ENCODE results near the gene GAS7.

Gene GAS7

GRCh38 chr17:9937241-9937761 lies 261.1 kb downstream of the GAS7 start:
- Histone ChIP-seq H3K9me3 (ENCODE audit: control insufficient read depth, insufficient read depth, low read depth, low read length) (peaks cover 4% of the 10 kb centered on the region; the same call in 1 of the 2 replicates), H3K36me3 (ENCODE audit: control insufficient read depth, insufficient read depth, low read length) (no peaks in the 10 kb centered on the region), H3K4me1 (ENCODE audit: control insufficient read depth, insufficient read depth, low read length) (no peaks in the 10 kb centered on the region), H3K27ac (ENCODE audit: low read depth, low read length) (no peak overlapping the region), H3K27me3 (ENCODE audit: control insufficient read depth, insufficient read depth, low read length) (no peaks in the 10 kb centered on the region), H3K9ac (ENCODE audit: low read length) (no peak overlapping the region), H3K4me3 (ENCODE audit: low read depth, low read length) (no peak overlapping the region)

- no peaks in the 10 kb centered on the region for H3K27me3 ChIP-seq (ENCODE audit: control insufficient read depth, insufficient read depth, low read length)
- peaks cover 4% of the 10 kb centered on the region; the same call in 1 of the 2 replicates for H3K9me3 ChIP-seq (ENCODE audit: control insufficient read depth, insufficient read depth, low read depth, low read length)
- no peak overlapping the region for H3K4me3 ChIP-seq (ENCODE audit: low read depth, low read length)
- no peak overlapping the region for H3K27ac ChIP-seq (ENCODE audit: low read depth, low read length)
- no peaks in the 10 kb centered on the region for H3K4me1 ChIP-seq (ENCODE audit: control insufficient read depth, insufficient read depth, low read length)
- no peak overlapping the region for H3K9ac ChIP-seq (ENCODE audit: low read length)
- H3K36me3 ChIP-seq (ENCODE audit: control insufficient read depth, insufficient read depth, low read length) = no peaks in the 10 kb centered on the region
These were observed 262.3 kb downstream of the GAS7 start for GRCh38 chr17:9936095-9936494.

- no peaks in the 10 kb centered on the region for H3K4me1 ChIP-seq (ENCODE audit: control insufficient read depth, insufficient read depth, low read length)
- H3K36me3 ChIP-seq (ENCODE audit: control insufficient read depth, insufficient read depth, low read length) = no peaks in the 10 kb centered on the region
- no peak overlapping the region for H3K27ac ChIP-seq (ENCODE audit: low read depth, low read length)
- H3K4me3 ChIP-seq (ENCODE audit: low read depth, low read length) = no peak overlapping the region
- peaks cover 4% of the 10 kb centered on the region; the same call in 1 of the 2 replicates for H3K9me3 ChIP-seq (ENCODE audit: control insufficient read depth, insufficient read depth, low read depth, low read length)
- H3K9ac ChIP-seq (ENCODE audit: low read length) = no peak overlapping the region
- H3K27me3 ChIP-seq (ENCODE audit: control insufficient read depth, insufficient read depth, low read length) = no peaks in the 10 kb centered on the region
These were observed 263.0 kb downstream of the GAS7 start for GRCh38 chr17:9935408-9935807.

GRCh38 chr17:9934331-9934730 lies 264.1 kb downstream of the GAS7 start:
- H3K27ac ChIP-seq (ENCODE audit: low read depth, low read length) = no peak overlapping the region
- H3K4me1 ChIP-seq (ENCODE audit: control insufficient read depth, insufficient read depth, low read length) = no peaks in the 10 kb centered on the region
- H3K9ac ChIP-seq (ENCODE audit: low read length) = no peak overlapping the region
- H3K9me3 ChIP-seq (ENCODE audit: control insufficient read depth, insufficient read depth, low read depth, low read length) = peaks cover 4% of the 10 kb centered on the region; the same call in 1 of the 2 replicates
- H3K4me3 ChIP-seq (ENCODE audit: low read depth, low read length) = no peak overlapping the region
- no peaks in the 10 kb centered on the region for H3K36me3 ChIP-seq (ENCODE audit: control insufficient read depth, insufficient read depth, low read length)
- no peaks in the 10 kb centered on the region for H3K27me3 ChIP-seq (ENCODE audit: control insufficient read depth, insufficient read depth, low read length)

GRCh38 chr17:9932491-9932890 lies 265.9 kb downstream of the GAS7 start:
- Histone ChIP-seq H3K4me3 (ENCODE audit: low read depth, low read length) (no peak overlapping the region), H3K4me1 (ENCODE audit: control insufficient read depth, insufficient read depth, low read length) (no peaks in the 10 kb centered on the region), H3K36me3 (ENCODE audit: control insufficient read depth, insufficient read depth, low read length) (no peaks in the 10 kb centered on the region), H3K9ac (ENCODE audit: low read length) (no peak overlapping the region), H3K27me3 (ENCODE audit: control insufficient read depth, insufficient read depth, low read length) (no peaks in the 10 kb centered on the region), H3K9me3 (ENCODE audit: control insufficient read depth, insufficient read depth, low read depth, low read length) (no peaks in the 10 kb centered on the region), H3K27ac (ENCODE audit: low read depth, low read length) (no peak overlapping the region)

GRCh38 chr17:9931144-9931741 lies 267.2 kb downstream of the GAS7 start:
- H3K27me3 ChIP-seq (ENCODE audit: control insufficient read depth, insufficient read depth, low read length) = no peaks in the 10 kb centered on the region
- H3K9me3 ChIP-seq (ENCODE audit: control insufficient read depth, insufficient read depth, low read depth, low read length) = no peaks in the 10 kb centered on the region
- H3K4me1 ChIP-seq (ENCODE audit: control insufficient read depth, insufficient read depth, low read length) = no peaks in the 10 kb centered on the region
- H3K36me3 ChIP-seq (ENCODE audit: control insufficient read depth, insufficient read depth, low read length) = no peaks in the 10 kb centered on the region
- no peak overlapping the region for H3K4me3 ChIP-seq (ENCODE audit: low read depth, low read length)
- no peak overlapping the region for H3K27ac ChIP-seq (ENCODE audit: low read depth, low read length)
- H3K9ac ChIP-seq (ENCODE audit: low read length) = no peak overlapping the region

GRCh38 chr17:9929871-9930270 lies 268.5 kb downstream of the GAS7 start:
- Histone ChIP-seq H3K4me1 (ENCODE audit: control insufficient read depth, insufficient read depth, low read length) (no peaks in the 10 kb centered on the region), H3K9me3 (ENCODE audit: control insufficient read depth, insufficient read depth, low read depth, low read length) (no peaks in the 10 kb centered on the region), H3K9ac (ENCODE audit: low read length) (no peak overlapping the region), H3K36me3 (ENCODE audit: control insufficient read depth, insufficient read depth, low read length) (no peaks in the 10 kb centered on the region), H3K27me3 (ENCODE audit: control insufficient read depth, insufficient read depth, low read length) (no peaks in the 10 kb centered on the region), H3K27ac (ENCODE audit: low read depth, low read length) (no peak overlapping the region), H3K4me3 (ENCODE audit: low read depth, low read length) (no peak overlapping the region)

GRCh38 chr17:9928601-9929333 lies 269.6 kb downstream of the GAS7 start:
- H3K4me3 ChIP-seq (ENCODE audit: low read depth, low read length) = no peak overlapping the region
- H3K27ac ChIP-seq (ENCODE audit: low read depth, low read length) = no peak overlapping the region
- no peaks in the 10 kb centered on the region for H3K36me3 ChIP-seq (ENCODE audit: control insufficient read depth, insufficient read depth, low read length)
- H3K27me3 ChIP-seq (ENCODE audit: control insufficient read depth, insufficient read depth, low read length) = no peaks in the 10 kb centered on the region
- H3K4me1 ChIP-seq (ENCODE audit: control insufficient read depth, insufficient read depth, low read length) = no peaks in the 10 kb centered on the region
- H3K9me3 ChIP-seq (ENCODE audit: control insufficient read depth, insufficient read depth, low read depth, low read length) = no peaks in the 10 kb centered on the region
- H3K9ac ChIP-seq (ENCODE audit: low read length) = no peak overlapping the region

- H3K36me3 ChIP-seq (ENCODE audit: control insufficient read depth, insufficient read depth, low read length) = no peaks in the 10 kb centered on the region
- no peak overlapping the region for H3K27ac ChIP-seq (ENCODE audit: low read depth, low read length)
- H3K27me3 ChIP-seq (ENCODE audit: control insufficient read depth, insufficient read depth, low read length) = no peaks in the 10 kb centered on the region
- H3K9me3 ChIP-seq (ENCODE audit: control insufficient read depth, insufficient read depth, low read depth, low read length) = no peaks in the 10 kb centered on the region
- H3K4me3 ChIP-seq (ENCODE audit: low read depth, low read length) = no peak overlapping the region
- no peak overlapping the region for H3K9ac ChIP-seq (ENCODE audit: low read length)
- no peaks in the 10 kb centered on the region for H3K4me1 ChIP-seq (ENCODE audit: control insufficient read depth, insufficient read depth, low read length)
These were observed 272.1 kb downstream of the GAS7 start for GRCh38 chr17:9926150-9926804.

- no peaks in the 10 kb centered on the region for H3K27me3 ChIP-seq (ENCODE audit: control insufficient read depth, insufficient read depth, low read length)
- H3K9ac ChIP-seq (ENCODE audit: low read length) = no peak overlapping the region
- H3K4me3 ChIP-seq (ENCODE audit: low read depth, low read length) = no peak overlapping the region
- no peaks in the 10 kb centered on the region for H3K36me3 ChIP-seq (ENCODE audit: control insufficient read depth, insufficient read depth, low read length)
- no peak overlapping the region for H3K27ac ChIP-seq (ENCODE audit: low read depth, low read length)
- no peaks in the 10 kb centered on the region for H3K9me3 ChIP-seq (ENCODE audit: control insufficient read depth, insufficient read depth, low read depth, low read length)
- H3K4me1 ChIP-seq (ENCODE audit: control insufficient read depth, insufficient read depth, low read length) = no peaks in the 10 kb centered on the region
These were observed 272.9 kb downstream of the GAS7 start for GRCh38 chr17:9925457-9925856.

GRCh38 chr17:9924735-9925191 lies 273.6 kb downstream of the GAS7 start:
- no peaks in the 10 kb centered on the region for H3K9me3 ChIP-seq (ENCODE audit: control insufficient read depth, insufficient read depth, low read depth, low read length)
- H3K9ac ChIP-seq (ENCODE audit: low read length) = no peak overlapping the region
- no peaks in the 10 kb centered on the region for H3K27me3 ChIP-seq (ENCODE audit: control insufficient read depth, insufficient read depth, low read length)
- H3K36me3 ChIP-seq (ENCODE audit: control insufficient read depth, insufficient read depth, low read length) = no peaks in the 10 kb centered on the region
- no peak overlapping the region for H3K27ac ChIP-seq (ENCODE audit: low read depth, low read length)
- no peaks in the 10 kb centered on the region for H3K4me1 ChIP-seq (ENCODE audit: control insufficient read depth, insufficient read depth, low read length)
- H3K4me3 ChIP-seq (ENCODE audit: low read depth, low read length) = no peak overlapping the region

Data from HUES6 (cell line).